NCI-H446 (cell line): ENCODE results near the gene THRB.

Experiments used
- DNase-seq, 2 experiments: peaks; one replicate each; lab custom pipeline; 2025; lab: John Stamatoyannopoulos, UW

THRB gene

DNA sequence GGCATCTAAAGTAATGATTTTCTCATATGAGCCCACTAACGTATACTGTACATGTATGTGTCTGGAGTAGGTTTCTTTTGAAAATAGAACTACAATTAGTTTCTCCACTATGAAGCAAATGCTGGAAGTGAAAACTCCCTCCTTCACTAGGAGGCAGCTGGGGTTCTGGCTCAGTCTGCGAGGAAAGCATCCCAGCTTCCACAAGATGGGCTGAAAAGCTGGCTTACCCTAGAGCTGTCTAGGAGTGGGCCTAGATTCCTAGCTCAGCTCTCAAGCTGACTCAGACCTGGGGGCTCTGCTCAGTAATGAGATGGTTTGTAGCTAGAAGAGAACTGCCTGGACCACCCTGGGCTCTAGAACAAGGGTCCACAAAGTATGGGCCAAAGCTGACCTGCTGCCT, 268.3 kb downstream of the THRB start:
- no peak for DNase-seq

DNA sequence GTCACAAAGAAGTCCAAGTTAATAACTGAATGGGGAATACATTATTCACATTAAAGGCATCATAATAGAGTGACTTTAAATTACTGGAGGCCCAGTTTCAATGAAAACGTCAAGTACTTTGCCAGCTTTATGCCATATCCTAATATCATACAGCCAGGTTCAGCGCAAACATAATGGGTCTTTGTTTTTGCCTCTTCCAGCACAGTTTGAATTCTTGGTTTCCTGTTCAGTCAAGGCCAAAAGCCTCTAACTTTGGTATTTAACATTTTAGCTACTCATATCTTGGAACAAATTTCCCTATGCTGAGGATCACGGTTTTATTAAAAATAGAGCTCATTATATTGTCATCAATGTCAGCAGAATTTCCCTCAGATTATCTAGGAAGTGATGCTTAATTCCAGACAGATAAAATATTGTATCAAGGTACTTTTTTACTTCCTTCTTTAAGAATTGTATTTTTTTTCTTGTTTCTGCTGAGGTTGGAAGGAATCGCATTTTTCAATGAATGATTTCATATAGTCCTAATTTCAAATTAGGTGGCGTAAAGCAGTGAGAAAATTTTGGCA, 269.2 kb downstream of the THRB start:
- DNase-seq, result no peak

DNA sequence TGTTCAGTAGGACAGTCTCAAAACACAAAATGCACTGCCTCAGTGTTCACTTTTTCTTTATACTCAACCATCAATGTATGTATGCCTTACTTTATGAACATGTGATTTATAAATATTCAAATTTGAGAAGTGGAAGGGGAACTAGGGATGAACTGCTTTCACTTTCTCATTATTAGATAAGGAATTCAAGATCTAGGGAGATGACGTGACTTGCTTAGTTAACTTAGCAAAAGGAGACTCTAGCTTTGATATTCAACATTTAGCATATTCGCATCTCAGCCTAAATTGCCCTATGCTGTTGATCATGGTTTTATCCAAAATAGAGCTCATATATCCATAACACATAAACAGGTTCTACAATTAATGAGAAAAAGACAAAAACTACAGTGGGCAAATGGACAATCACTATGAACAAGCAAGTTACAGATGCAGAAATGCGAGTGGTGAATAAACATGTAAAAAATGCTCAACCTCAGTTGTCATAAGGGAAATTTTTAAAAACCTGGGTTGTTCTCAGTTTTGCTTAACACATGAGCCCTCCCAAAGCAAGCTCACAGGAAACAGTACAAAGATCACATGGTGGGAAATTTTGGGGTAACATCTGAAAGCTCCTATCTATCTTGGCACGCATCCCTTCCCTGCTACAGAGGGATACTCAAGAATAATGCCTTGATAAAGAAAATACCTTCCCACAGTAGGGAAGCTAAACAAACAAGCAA, 269.8 kb downstream of the THRB start:
- DNase-seq, result no peak

DNA sequence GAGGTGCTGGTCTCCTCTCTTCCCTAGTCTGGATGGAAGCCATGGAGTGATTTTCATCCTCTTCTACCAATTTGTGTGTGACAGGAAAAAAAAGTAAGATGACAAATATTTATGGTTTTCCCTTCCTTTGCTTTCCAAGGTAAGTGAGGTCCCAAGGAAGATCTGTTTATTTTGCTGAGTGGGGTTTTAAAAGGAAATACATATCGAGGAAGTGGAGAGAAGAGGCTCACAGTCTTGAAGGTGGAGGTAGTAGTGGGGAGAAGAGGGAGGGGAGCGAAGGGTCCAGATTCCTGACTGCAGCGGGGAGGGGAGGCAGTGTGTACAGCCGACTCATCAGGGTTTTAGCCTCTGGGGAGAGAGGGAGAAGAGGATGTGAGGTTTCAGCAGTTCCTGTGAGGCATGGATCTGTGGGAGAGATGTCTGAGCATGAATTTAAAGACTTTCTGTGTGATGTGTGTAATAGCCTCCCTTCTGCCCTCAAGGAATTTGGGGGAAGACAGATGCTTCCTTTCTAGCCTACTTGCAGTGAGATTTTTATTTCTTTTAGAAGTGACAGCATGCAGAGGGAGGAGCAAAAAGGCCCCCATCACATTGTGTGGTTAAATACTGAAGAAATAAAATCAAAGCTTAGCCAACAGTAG, 272.4 kb downstream of the THRB start:
- no peak for DNase-seq

DNA sequence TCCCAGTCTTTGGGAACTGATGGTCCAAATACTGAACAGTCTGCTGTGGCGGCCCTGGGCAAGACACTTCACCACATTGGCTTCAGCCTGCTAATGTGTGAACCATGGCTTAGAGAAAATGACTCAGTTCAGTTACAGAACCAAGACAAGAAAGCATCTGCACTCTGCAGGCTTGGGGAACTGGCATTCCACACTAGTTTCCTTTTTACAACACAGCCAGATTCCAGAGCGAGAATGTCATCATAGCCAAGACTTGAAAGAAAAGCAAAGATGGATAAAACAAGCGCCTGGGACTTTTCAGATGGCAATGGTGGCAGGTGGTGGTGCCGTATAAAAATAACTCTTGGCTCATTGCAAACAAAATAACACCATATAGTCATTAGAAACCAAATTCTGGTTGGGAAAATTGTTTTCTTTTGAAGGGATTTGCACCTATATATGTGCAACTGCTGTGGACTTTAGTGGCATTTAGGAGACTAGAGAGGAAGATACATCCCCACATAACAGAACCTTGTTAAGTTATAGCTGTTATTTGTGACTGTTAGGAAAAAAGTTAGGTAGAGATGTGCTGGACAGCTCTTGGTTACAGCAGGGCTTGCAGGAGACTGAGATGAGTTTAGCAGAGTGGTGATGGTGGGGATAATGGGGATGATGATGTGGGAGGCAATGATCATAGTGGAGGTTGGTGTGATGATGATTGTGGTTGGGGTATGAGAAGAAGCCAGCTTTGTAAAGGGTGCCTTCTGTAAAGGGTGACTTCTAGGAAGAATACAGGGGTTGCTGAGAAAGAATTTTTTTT, 273.6 kb downstream of the THRB start:
- peak in 1 of 2 experiments; percentile 58 for DNase-seq

DNA sequence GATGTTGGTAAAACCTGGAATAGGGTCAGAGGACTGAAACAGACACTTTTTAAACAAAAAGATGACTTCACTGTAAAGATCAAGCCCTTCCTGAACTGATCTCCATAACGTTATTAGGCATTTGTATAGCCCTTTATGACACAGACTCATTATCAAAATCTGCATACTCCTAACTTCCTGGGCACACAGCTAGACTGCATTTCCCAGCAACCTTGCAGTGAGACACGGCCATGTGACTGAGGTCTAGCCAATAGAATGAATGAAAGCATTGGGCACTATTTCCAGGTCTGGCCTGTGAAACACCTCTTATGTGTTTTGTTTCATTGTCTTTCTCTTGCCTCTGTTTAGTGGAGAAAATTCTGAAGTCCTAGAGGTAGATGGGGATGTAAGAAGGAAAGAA, 279.1 kb downstream of the THRB start:
- DNase-seq, result no peak

DNA sequence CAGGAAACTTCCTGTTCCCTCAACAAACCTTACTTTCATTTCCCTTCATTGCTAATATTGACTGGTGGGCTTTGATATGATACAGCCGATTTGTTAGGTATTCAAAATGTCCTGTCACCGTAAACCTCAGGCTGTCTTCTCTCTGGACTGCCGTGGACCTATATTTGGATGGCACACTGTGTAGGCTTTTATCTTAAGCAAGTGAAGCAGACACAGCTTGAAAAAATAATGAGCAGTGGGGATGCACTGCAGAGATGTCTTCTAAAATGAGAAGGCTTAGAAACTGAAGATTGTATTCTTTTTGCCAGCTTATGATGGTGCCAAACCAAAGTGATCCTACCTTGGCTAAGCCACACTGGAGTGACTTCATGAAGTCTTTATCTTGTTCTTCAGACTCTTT, 283.3 kb downstream of the THRB start:
- DNase-seq, result no peak

DNA sequence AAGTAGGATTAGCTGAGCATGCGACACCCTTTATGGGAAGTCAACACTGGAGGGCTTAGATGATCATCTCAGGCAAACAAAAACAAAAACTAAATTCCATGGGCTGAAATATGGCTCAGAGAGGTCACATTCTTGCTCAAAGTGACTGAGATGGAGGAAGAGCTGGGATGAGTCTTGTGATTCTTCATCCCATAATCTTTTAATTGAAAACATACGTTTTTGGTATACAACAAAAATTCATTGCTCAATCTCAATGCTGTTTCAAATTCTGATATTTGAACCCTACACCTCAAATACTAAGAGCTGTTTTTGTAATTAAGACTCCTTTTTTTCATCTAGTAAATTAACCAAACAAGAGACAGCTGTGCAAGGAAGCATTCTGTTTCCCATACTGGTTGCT, 292.6 kb downstream of the THRB start:
- DNase-seq, result no peak

DNA sequence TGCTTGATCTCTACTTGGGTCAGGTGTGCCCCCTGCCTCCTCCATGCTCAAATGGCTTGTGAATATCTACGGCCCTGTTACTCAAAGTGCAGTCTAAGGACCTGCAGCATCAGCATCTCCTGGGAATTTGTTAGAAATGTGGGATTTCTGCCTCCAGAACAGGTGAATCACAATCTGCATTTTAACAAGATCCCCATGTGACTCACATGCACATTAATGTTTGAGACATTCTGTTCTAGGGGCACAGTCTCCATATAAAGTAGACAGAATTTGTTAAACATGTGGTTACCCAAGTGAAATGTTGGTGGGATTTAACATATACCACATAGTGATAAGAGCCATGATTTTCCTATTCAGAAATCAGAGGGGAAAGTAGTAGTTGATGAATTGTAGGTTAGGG, 293.3 kb downstream of the THRB start:
- no peak for DNase-seq

DNA sequence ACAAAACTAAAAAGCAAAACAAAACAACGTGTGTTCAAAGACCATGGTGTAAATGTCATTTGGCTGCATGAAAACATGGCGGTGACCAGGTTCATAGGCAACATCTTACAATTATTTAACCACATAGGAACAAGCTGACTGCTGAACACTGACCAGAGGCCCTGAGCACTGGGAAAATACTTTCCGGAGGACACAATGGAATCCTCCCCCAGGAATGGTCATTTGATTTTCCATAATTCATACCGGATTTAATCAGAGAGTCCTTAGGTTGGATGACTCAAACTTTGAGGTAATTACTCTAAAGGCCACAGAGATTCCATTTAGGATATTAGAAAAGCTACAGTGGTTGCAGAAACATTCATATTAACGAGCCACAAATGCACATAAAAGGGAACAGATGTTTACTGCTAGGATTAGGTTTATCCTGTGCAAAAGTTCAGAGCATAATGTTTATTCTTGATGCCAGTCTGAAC, 294.8 kb downstream of the THRB start:
- DNase-seq, result no peak

DNA sequence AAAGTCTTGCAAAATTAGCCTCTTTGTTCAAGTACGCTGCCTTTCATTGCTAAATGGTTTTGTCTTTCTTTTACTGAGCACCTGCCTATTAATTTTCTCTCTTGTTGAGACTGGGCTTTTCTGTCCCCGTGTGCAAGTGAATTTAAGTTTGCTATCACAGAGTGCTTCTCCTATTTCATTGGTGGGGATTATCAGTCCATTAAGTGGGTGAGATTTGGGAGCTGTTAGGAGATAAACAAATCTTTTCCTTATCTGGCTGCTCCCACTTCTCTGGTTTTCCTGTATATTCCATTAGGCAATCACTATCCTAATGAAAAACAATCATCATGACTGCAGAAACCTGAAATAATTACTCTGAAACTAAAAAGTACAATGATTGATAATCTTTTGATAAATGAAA, 295.4 kb downstream of the THRB start:
- no peak for DNase-seq

DNA sequence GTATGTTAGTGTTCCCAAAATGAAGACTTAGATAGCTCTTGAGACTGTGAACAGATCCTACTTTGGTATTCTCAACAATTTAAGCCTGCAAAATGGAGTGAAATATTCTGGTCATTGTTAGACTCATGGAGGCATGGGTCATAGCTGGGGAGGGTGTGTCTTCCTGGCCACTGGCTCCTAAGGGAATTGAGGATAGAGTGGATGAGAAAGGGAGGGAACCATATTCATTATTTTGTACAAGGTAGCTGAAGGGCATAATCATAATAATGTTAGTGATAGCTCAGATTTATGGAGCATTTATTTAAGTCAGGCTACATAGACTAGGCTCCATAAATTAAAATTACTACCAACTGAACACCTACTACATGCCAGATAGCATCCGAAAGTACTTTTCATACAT, 295.9 kb downstream of the THRB start:
- DNase-seq, result no peak

DNA sequence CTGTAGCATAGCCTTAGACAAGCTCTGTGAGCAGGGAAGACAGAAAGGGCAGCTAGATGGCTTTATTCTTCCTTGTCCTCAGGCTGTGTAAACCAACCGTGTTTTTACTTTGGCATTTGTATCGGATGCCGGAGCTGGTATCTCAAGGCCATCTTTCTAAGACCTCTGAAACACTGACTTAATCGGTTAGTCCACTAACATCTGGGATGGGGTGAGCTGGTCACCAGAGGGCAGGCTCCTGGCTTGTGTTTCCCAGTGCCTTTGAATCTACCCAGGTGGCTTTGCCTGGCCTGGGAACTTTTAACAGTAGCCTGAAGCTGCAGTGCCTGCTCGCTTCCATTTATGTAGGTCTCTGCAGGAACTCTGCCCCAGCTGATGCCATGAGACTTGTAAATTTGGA, 296.8 kb downstream of the THRB start:
- DNase-seq, result no peak

DNA sequence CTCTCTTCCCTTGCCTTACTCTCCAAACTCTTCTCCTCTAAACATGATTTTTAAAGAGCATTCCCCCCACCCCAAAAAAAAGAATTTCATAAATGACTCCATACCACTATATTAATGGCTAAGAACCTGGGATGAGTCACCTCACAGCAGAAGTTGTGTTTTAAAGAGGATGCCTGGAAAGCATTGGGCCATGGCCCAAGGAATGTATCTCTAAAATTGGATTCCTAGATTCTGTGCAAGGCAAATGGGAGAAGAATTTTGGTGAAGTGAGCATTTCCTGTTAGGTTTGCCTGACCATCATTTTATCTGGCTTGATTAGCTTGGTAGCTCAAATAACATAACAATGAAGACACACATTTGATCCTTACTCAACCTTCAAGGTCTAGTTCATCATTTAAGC, 298.1 kb downstream of the THRB start:
- no peak for DNase-seq

DNA sequence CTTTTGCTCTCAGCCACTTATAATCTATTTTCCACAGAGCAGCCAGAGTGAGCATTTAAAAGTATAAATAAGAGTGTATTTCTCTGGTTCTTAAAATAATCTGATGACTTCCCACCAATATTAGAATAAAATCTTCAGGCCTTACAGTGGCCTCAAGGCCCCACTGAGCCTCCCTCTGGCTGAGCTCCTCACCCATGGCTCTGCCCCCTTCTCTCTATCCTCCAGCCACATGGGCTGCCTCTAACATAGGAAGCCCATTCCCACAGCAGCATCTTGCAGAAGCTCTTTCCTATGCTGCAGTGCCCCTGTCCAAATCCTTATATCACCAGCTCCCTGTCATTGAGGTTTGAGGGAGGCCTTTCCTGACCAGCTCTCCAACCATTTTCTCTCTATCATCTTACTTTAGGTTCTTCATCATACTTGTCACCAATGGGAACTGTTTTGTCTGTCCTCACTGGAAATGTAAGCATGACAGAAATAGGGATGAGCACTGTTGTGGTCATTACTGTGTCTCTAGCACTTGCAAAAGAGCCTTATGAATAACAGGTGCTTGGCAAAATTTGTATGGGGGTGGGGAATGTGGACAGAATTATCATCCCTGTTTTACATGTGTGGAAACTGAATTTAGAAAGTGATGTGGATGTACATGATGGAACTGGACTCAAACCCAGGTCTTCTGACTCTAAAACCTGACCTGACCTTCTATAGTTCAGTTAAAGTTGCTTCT, 299.0 kb downstream of the THRB start:
- DNase-seq, result no peak

DNA sequence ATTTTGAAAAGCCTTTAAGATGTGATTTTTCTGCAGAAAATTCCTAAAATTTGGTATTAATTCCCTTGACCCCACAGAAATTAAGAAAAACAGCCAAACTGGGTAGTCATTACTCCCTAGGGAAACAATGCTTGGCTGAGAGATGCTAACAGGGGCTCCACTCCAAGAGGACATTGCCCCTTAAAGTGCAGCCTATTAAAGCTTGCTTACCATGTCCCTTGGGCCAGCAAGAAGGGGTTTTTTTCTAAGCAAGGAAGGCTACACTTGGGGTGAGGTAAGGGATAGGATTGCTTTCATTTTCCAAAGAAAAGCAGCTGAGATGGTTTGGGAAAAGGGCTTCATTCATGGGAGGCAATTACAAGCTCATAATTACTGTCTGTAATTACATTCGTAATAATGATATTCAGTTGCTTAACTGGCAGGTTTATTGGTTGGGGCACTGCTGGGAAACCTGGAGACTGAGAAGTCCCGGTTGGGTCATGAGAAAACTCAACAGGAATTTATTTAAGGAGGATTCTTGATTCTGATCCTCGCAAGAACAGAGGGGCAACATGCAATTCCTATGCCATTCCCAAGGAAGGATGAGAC, 302.1 kb downstream of the THRB start:
- DNase-seq, result no peak

DNA sequence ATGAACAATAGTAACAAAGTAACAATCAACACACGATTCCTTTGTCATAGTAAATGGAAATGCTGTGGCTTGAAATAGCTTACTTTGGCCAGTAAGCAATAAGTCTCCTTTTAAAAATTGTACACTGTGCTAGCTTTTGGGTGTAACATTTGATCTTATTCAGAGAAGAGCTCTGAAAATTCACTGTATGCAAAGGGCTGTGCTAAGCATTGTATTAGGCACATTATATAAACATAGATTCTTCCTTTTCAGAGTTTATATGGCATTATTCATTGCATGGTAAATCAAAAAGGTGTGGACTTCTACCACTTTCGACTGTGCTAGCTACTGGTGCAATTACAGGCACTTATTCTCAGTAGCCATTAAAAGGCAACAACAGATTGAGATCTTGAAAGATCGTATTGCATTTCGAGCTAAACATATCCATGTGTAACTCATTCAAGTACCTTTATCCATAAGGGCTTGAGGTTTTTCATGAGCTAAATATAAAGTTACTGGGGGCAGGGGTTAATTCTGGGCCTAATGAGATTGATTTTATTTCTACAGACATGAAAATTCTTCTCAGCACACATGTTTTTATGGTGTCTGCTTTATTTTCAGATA, 302.7 kb downstream of the THRB start:
- no peak for DNase-seq

DNA sequence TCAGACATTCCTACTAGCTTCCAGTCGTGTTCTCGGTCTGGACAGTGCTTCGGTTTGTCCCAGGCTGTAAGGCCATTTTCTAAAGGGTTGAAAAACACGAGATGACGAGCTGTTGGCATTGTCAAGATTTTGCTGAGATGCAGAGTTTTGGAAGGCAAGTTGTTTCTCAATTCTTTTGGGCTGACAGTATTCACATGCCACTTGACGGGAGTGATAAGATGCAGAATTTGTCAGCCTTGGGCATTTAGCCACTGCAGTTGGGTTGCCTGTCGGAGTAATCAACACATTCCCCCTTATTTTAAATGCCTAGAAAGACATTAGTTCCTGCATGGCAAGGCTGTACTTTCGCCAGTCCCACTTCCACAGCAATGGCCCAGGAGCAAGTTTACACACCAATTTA, 304.4 kb downstream of the THRB start:
- no peak for DNase-seq

DNA sequence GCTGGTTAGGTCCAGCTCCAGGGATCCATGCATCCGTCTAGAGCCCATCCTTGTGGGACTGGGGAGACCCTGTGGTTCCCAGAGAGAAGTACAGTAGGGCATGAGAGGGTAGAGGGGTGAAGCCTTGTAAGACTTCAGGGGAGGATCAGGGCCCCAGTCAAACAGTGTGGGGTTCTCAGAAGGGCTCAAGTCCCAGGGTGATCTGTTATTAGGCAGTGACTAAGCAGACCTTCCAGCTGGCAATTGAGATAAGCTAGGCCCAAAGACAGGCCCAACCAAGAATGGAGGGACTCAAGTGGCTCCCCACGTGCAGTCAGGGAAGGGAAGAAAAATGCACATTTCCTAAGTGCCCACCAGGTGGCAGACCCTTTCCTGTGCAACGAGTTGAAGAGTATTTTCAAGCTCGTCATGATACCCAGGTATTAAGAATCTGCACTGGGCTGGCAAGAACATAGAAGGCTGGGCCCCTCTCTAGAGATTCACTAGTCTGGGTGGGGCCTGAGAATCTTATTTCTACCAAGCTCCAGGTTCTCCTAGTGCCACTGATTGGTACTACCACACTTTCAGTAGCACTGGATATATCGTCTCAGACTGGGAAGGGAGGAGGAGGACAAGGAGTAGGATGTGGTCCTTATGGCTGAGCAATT, 308.8 kb downstream of the THRB start:
- peak; percentile 31 to 57 for DNase-seq

DNA sequence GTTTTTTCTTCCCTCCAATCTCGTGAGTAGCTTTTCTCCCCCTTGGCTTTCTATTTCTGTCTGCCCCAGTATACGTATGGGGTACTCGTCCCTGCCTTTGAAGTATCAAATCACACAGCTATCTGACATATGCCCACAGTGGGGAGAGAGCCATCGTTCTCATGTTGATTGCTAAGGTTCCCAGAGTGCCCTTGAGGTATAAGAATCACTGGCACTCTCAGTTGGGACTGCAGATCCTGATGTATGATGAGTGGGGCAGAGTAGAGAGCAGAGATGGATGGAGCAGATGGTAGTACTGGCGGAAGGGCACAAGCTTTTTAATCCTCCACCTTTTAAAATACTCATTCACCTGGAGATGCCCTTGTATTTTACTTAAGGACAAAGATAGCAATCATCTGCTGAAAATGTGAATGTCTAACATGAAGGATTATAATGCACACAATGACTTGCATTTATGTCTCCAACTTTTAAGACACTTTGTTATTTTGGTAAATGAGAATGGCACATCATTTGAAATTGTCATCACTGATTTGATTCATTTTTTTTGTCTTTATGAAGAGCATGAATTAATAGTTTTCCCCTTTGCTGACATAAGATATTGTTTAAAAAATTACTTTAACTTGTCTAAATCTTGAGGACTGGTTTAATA, 310.0 kb downstream of the THRB start:
- DNase-seq, result no peak
